SKM-1 (cell line): ENCODE results near the gene FGF3.

Experiments used
- DNase-seq: peaks from one replicate; lab custom pipeline; 2025; ENCODE audit not compliant: unreplicated experiment; lab: John Stamatoyannopoulos, UW

The FGF3 gene

GRCh38 chr11:69844396-69844795 lies 25.2 kb upstream of the FGF3 start:
- no peak for DNase-seq

GRCh38 chr11:69843529-69843921 lies 24.3 kb upstream of the FGF3 start:
- DNase-seq, result no peak

GRCh38 chr11:69842746-69843528 lies 23.7 kb upstream of the FGF3 start:
- no peak for DNase-seq

GRCh38 chr11:69841859-69842698 lies 22.9 kb upstream of the FGF3 start:
- no peak for DNase-seq

- no peak for DNase-seq
Observed at GRCh38 chr11:69841170-69841858, 22.1 kb upstream of the FGF3 start.

GRCh38 chr11:69840371-69841169 lies 21.4 kb upstream of the FGF3 start:
- DNase-seq, result no peak

GRCh38 chr11:69839516-69839915 lies 20.3 kb upstream of the FGF3 start:
- DNase-seq, result no peak

- DNase-seq, result no peak
Observed at GRCh38 chr11:69837791-69838190, 18.6 kb upstream of the FGF3 start.

GRCh38 chr11:69836401-69836800 lies 17.2 kb upstream of the FGF3 start:
- DNase-seq, result no peak

- DNase-seq, result no peak
Observed at GRCh38 chr11:69834811-69835800, 15.9 kb upstream of the FGF3 start.

GRCh38 chr11:69834251-69834650 lies 15.0 kb upstream of the FGF3 start:
- DNase-seq, result no peak

GRCh38 chr11:69832561-69833413 lies 13.6 kb upstream of the FGF3 start:
- no peak for DNase-seq

- DNase-seq, result no peak
Observed at GRCh38 chr11:69831985-69832384, 12.8 kb upstream of the FGF3 start.

GRCh38 chr11:69830086-69830485 lies 10.9 kb upstream of the FGF3 start:
- no peak for DNase-seq

GRCh38 chr11:69828971-69829344 lies 9.7 kb upstream of the FGF3 start:
- no peak for DNase-seq

- DNase-seq, result no peak
Observed at GRCh38 chr11:69828276-69828970, 9.2 kb upstream of the FGF3 start.

GRCh38 chr11:69826773-69827172 lies 7.6 kb upstream of the FGF3 start:
- DNase-seq, result no peak

- DNase-seq, result no peak
Observed at GRCh38 chr11:69825941-69826340, 6.7 kb upstream of the FGF3 start.
